Fibroblast of lung (primary cell): Measurements from ENCODE around the gene VSIG10L2.

ENCODE experiments used
- EZH2 ChIP-seq: IDR thresholded peaks from 2 replicates; pipeline ENCODE4 v1.5.1; 2012; ENCODE audit warnings: low read length, control low read depth, mild to moderate bottlenecking; ENCODE audit errors: missing control alignments
- TF ChIP-seq, protein P1 (sequence below), 2 donors: IDR thresholded peaks in 1 of 2; conservative IDR thresholded peaks in 1 of 2; 1 replicate in 1 of 2; 2 replicates in 1 of 2; pipeline ENCODE4 v1.5.1; 2011 to 2012; ENCODE audit warnings: low read length in 2 of 2, control low read depth in 1 of 2, inconsistent platforms in 1 of 2, low read depth in 1 of 2, mild to moderate bottlenecking in 1 of 2

DNA sequence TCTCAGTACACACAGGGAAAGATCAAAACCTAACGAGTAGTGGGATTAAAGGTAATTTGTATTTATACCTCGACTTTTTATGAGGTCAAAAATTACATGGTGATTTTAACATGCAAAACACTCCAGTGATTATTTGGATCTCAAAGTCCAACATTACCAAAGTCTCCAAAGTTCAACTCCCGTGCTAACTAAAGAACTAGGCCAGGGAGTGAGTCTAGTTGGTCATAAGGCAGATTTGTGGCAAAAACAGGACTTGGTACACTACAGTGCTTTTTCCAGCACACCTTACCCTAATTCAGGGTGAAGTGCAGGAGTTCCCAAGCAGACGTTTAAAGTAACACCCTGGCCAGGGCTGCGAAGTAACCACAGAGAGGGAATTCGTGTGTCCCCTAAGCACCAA is 44.0 kb upstream of the VSIG10L2 start:
- TF ChIP-seq EZH2 = no peak
- TF ChIP-seq, protein P1, sequence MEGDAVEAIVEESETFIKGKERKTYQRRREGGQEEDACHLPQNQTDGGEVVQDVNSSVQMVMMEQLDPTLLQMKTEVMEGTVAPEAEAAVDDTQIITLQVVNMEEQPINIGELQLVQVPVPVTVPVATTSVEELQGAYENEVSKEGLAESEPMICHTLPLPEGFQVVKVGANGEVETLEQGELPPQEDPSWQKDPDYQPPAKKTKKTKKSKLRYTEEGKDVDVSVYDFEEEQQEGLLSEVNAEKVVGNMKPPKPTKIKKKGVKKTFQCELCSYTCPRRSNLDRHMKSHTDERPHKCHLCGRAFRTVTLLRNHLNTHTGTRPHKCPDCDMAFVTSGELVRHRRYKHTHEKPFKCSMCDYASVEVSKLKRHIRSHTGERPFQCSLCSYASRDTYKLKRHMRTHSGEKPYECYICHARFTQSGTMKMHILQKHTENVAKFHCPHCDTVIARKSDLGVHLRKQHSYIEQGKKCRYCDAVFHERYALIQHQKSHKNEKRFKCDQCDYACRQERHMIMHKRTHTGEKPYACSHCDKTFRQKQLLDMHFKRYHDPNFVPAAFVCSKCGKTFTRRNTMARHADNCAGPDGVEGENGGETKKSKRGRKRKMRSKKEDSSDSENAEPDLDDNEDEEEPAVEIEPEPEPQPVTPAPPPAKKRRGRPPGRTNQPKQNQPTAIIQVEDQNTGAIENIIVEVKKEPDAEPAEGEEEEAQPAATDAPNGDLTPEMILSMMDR (conservative IDR thresholded peaks at IDR 0.05 in 1 of 2, IDR thresholded peaks at IDR 0.05 in 1 of 2; ENCODE audit: low read depth in 1 of 2, low read length in 2 of 2) = no peak
